ENCODE data around the gene SLC41A2. TPM values are rescaled to one million over a fixed set of nuclear protein-coding genes. Genes with fewer than 3 reads are reported as not detected.

SLC41A2 gene
- total and polyA plus RNA-seq, 2 of the 13 experiments (the other 11 are each of a cell fraction or from before 2014, with no cell fraction given), result 2.3 to 12.8 TPM

- no peak; the same call in 1 of the 2 replicates for TF ChIP-seq KDM5B (CRISPR knock-in tag; IDR thresholded peaks at IDR 0.05; ENCODE audit: borderline replicate concordance)
- no peak for TF ChIP-seq ZSCAN9 (CRISPR knock-in tag; IDR thresholded peaks at IDR 0.05; ENCODE audit: borderline replicate concordance)
- no peak for TF ChIP-seq ZNF883 (CRISPR knock-in tag; IDR thresholded peaks at IDR 0.05; ENCODE audit: not compliant biosample characterization)
- TF ChIP-seq MXD1 (CRISPR knock-in tag; IDR thresholded peaks at IDR 0.05), result no peak
- TF ChIP-seq SRSF9 (IDR thresholded peaks at IDR 0.05; ENCODE audit: borderline replicate concordance, insufficient read depth, low read depth, low read length, poor library complexity, severe bottlenecking), result no peak
- TF ChIP-seq CSRNP2 (CRISPR knock-in tag; conservative IDR thresholded peaks at IDR 0.05; ENCODE audit: low read depth), result no peak
- TF ChIP-seq HIC2 (CRISPR knock-in tag; IDR thresholded peaks at IDR 0.05; ENCODE audit: low read depth), result 0 out of 2 replicates have a peak, but pooled peaks have one; percentile 76
- no peak for TF ChIP-seq SP4 (CRISPR knock-in tag; IDR thresholded peaks at IDR 0.05)
- TF ChIP-seq NR1H2 (CRISPR knock-in tag; IDR thresholded peaks at IDR 0.05; ENCODE audit: borderline replicate concordance, low read depth), result no peak
- no peak for TF ChIP-seq MIER2 (CRISPR knock-in tag; IDR thresholded peaks at IDR 0.05)
Measured at GRCh38 chr12:104958805-104959334, 780 bp upstream of the SLC41A2 start (continued).

Measured in HepG2 (cell line).